Thyroid gland (tissue), 4 donors: Measurements from ENCODE around the gene ATF6.

Experiments used
- CTCF ChIP-seq, 6 experiments: fragments of 200-600 bp in 3 of 6; fragments of 450-650 bp in 3 of 6; sonication (generic) in 3 of 6; IDR thresholded peaks; one replicate each; pipeline ENCODE4 v1.5.1; 2016 to 2019; ENCODE audit warnings: antibody characterized with exemption in 6 of 6, mild to moderate bottlenecking in 2 of 6, inconsistent platforms in 1 of 6, moderate library complexity in 1 of 6
- POLR2A ChIP-seq, 2 donors: fragments of 450-650 bp; IDR thresholded peaks; one replicate each; pipeline ENCODE4 v1.6.1; 2017; ENCODE audit warnings: antibody characterized with exemption in 2 of 2, mild to moderate bottlenecking in 2 of 2, moderate library complexity in 1 of 2

DNA sequence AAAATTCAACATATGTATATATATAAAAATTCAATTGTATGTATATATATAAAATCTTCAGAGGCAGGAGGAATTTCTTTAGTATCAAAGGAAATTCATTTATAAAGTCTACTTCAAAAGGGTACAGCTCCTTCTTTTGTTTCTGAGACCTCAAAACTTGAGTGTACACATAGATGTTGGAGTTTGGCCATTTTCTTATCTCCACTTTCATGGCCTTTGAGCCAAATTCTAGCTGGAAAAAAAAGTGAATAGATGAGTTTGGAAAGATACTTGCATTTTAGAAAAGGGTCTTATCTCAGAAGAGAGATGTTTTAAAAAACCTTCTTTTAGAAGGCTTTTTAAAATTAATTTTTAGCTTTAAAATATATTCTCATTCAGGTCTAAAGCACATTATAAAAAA lies 103.2 kb downstream of the ATF6 start:
- TF ChIP-seq POLR2A (IDR thresholded peaks at IDR 0.05) (no peak), CTCF (IDR thresholded peaks at IDR 0.05) (no peak)
